Panc1 (cell line): ENCODE data around the gene SF3B2. TPM values are rescaled to one million over a fixed set of nuclear protein-coding genes. Genes with fewer than 3 reads are reported as not detected.

ENCODE experiments used
- ATAC-seq: fragments of 200-7000 bp; cut with Tn5 transposase; 2 replicates; pipeline ENCODE4 v1.9.1; 2020; ENCODE audit warnings: mild to moderate bottlenecking, moderate library complexity
- BruUV-seq: library from RNA; stranded (reverse); fragments of 400-500 nt; replicated peaks from 2 replicates; lab custom pipeline; 2021; lab: Mats Ljungman, UMichigan
- CTCF ChIA-PET: fragments of 300-600 bp; sonication (Branson Sonifier 250); formaldehyde crosslinking; loops from one replicate; lab custom pipeline; 2022; ENCODE audit warnings: antibody characterized with exemption; lab: Charles Lee
- POLR2A ChIA-PET: fragments of 300-600 bp; sonication (Branson Sonifier 250); formaldehyde crosslinking; loops from one replicate; lab custom pipeline; 2022; ENCODE audit warnings: antibody characterized with exemption; lab: Charles Lee
- DNase-seq: peaks from one replicate; pipeline ENCODE4 v3.0.0-alpha.2; 2010; ENCODE audit warnings: low read depth, low spot score
- H3K27ac ChIP-seq: 2 replicates; pipeline ENCODE4 v1.5.1; 2011; ENCODE audit warnings: mild to moderate bottlenecking, low read length, inconsistent platforms
- H3K27me3 ChIP-seq: fragments of 200-500 bp; sonication (Bioruptor generic); 2 replicates; pipeline ENCODE4 v1.6.0; 2014; ENCODE audit warnings: low read length, inconsistent platforms; ENCODE audit not compliant: control insufficient read depth, insufficient read depth
- H3K36me3 ChIP-seq: fragments of 200-500 bp; sonication (Bioruptor generic); 2 replicates; pipeline ENCODE4 v1.5.1; 2014; ENCODE audit warnings: inconsistent platforms, mild to moderate bottlenecking, low read length, moderate library complexity; ENCODE audit not compliant: control insufficient read depth, insufficient read depth
- H3K4me1 ChIP-seq: 2 replicates; pipeline ENCODE4 v1.5.1; 2011; ENCODE audit warnings: inconsistent platforms, mild to moderate bottlenecking, low read length, moderate library complexity; ENCODE audit not compliant: control insufficient read depth, insufficient read depth
- H3K4me3 ChIP-seq, 2 experiments: 2 replicates each; pipeline ENCODE4 v1.5.1; 2011 to 2012; ENCODE audit warnings: low read depth in 2 of 2, low read length in 2 of 2, mild to moderate bottlenecking in 2 of 2, inconsistent platforms in 1 of 2, moderate library complexity in 1 of 2
- H3K9me3 ChIP-seq: fragments of 200-500 bp; sonication (Bioruptor generic); 2 replicates; pipeline ENCODE4 v1.5.1; 2014; ENCODE audit warnings: low read depth, mild to moderate bottlenecking, inconsistent platforms, low read length, moderate library complexity; ENCODE audit not compliant: control insufficient read depth, insufficient read depth
- CTCF ChIP-seq: fragments of 450-650 bp; IDR thresholded peaks from 2 replicates; pipeline ENCODE4 v1.5.1; 2017; ENCODE audit warnings: mild to moderate bottlenecking
- POLR2AphosphoS5 ChIP-seq: IDR thresholded peaks from 2 replicates; pipeline ENCODE4 v1.6.1; 2012; ENCODE audit warnings: mild to moderate bottlenecking, low read depth, low read length, moderate library complexity
- REST ChIP-seq, 2 experiments: IDR thresholded peaks; 2 replicates each; pipeline ENCODE4 v1.6.1; 2011 to 2012; ENCODE audit warnings: low read depth in 2 of 2, control low read depth in 1 of 2, low read length in 1 of 2, mild to moderate bottlenecking in 1 of 2, moderate library complexity in 1 of 2; ENCODE audit not compliant: insufficient read depth in 1 of 2
- SIN3A ChIP-seq: IDR thresholded peaks from 2 replicates; pipeline ENCODE4 v1.6.1; 2012; ENCODE audit warnings: low read depth, mild to moderate bottlenecking, low read length, moderate library complexity, borderline replicate concordance; ENCODE audit not compliant: insufficient read depth
- TCF7L2 ChIP-seq: IDR thresholded peaks from 2 replicates; pipeline ENCODE4 v1.6.1; 2011; ENCODE audit warnings: mild to moderate bottlenecking, low read depth, low read length, inconsistent platforms
- in situ Hi-C: cut with HindIII; loops from 2 replicates; pipeline ENCODE4 v1.10.0; 2016; ENCODE audit warnings: low sequenced_read_pairs, low pct_unique_long_range_greater_than_20kb
- intact Hi-C: fragments of 100-400 bp; cut with micrococcal nuclease; formaldehyde crosslinking; loops from one replicate; pipeline ENCODE4 v1.10.0; 2022; ENCODE audit not compliant: unreplicated experiment
- total RNA-seq: library from RNA; stranded (reverse); gene quantifications from one replicate; pipeline ENCODE4 v1.2.1, GENCODE V29; 2021; ENCODE audit not compliant: unreplicated experiment

Gene SF3B2
- total RNA-seq, 1 experiment from 2014 or later = 271 TPM

GRCh38 chr11:66012946-66013761, 39.0 kb upstream of the SF3B2 start:
- H3K27ac ChIP-seq = no peak overlapping the region
- H3K27me3 ChIP-seq = no peaks in the 10 kb centered on the region
- DNase-seq = no peak
- TF ChIP-seq REST (IDR thresholded peaks at IDR 0.05; ENCODE audit: insufficient read depth in 1 of 2, low read depth in 2 of 2, low read length in 1 of 2) = peak; percentile 80
- TF ChIP-seq TCF7L2 = no peak
- no peak for TF ChIP-seq CTCF
- TF ChIP-seq POLR2AphosphoS5 = no peak
- no peaks in the 10 kb centered on the region for H3K9me3 ChIP-seq
- in situ Hi-C loops = no loop called here
- H3K36me3 ChIP-seq = no peaks in the 10 kb centered on the region
- no peak overlapping the region for H3K4me3 ChIP-seq
- intact Hi-C loops = no loop called here
- peaks cover 27% of the 10 kb centered on the region for H3K4me1 ChIP-seq
- ATAC-seq = no peak
- no TSS peak for BruUV-seq
- CTCF ChIA-PET = interaction anchor here (1.0 kb wide), 1 partner anchor 38 kb away, joined by 3 read pairs; no protein-coding TSS in a partner anchor
- POLR2A ChIA-PET = no interaction called here

GRCh38 chr11:66013762-66014100, 38.4 kb upstream of the SF3B2 start:
- in situ Hi-C loops (no loop called here), intact Hi-C loops (no loop called here)
- no peaks in the 10 kb centered on the region for H3K9me3 ChIP-seq
- no peak overlapping the region for H3K27ac ChIP-seq
- ATAC-seq (no peak), DNase-seq (no peak)
- CTCF ChIA-PET = interaction anchor here (1.0 kb wide), 1 partner anchor 38 kb away, joined by 3 read pairs; no protein-coding TSS in a partner anchor
- H3K4me1 ChIP-seq = peaks cover 23% of the 10 kb centered on the region
- no peak for TF ChIP-seq POLR2AphosphoS5
- no peak for TF ChIP-seq CTCF
- no peak for TF ChIP-seq SIN3A
- TF ChIP-seq REST (IDR thresholded peaks at IDR 0.05; ENCODE audit: insufficient read depth in 1 of 2, low read depth in 2 of 2, low read length in 1 of 2) = no peak
- no peak for TF ChIP-seq TCF7L2
- H3K36me3 ChIP-seq = no peaks in the 10 kb centered on the region
- BruUV-seq = no TSS peak
- POLR2A ChIA-PET = no interaction called here
- no peak overlapping the region for H3K4me3 ChIP-seq
- H3K27me3 ChIP-seq = no peaks in the 10 kb centered on the region
